PC-9 (cell line): ENCODE measurements around the gene FAM149B1.

Experiments
- CTCF ChIP-seq: fragments of 200-600 bp; sonication (generic); conservative IDR thresholded peaks from 2 replicates; pipeline ENCODE4 v1.6.1; 2017; ENCODE audit warnings: mixed run types, antibody characterized with exemption, mild to moderate bottlenecking, moderate library complexity
- EZH2 ChIP-seq: fragments of 200-600 bp; sonication (generic); IDR thresholded peaks from 2 replicates; pipeline ENCODE4 v1.8.0; 2017; ENCODE audit warnings: antibody characterized with exemption, low read depth

- no peak for TF ChIP-seq CTCF
- no peak for TF ChIP-seq EZH2
Observed at GRCh38 chr10:73220989-73221388, 53.1 kb downstream of the FAM149B1 start.
